Neural cell (in vitro differentiated cells): ENCODE measurements around the gene STX16. TPM values are rescaled to one million over a fixed set of nuclear protein-coding genes. Genes with fewer than 3 reads are reported as not detected.

ENCODE experiments used
- H2AFZ ChIP-seq: fragments of 200-600, 300-800 bp; sonication (generic), shearing (Covaris generic); 2 replicates; pipeline ENCODE4 v1.6.0; 2014; ENCODE audit warnings: low read depth, mild to moderate bottlenecking, antibody characterized with exemption, low read length, moderate library complexity
- H3F3A ChIP-seq: fragments of 200-600 bp; shearing (Covaris generic); 2 replicates; pipeline ENCODE4 v1.6.1; 2016; ENCODE audit warnings: mild to moderate bottlenecking, moderate library complexity, mixed read lengths, antibody characterized with exemption, low read length; ENCODE audit not compliant: insufficient read depth, poor library complexity, severe bottlenecking
- H3K27ac ChIP-seq: fragments of 200-600, 300-800 bp; sonication (generic), shearing (Covaris generic); 2 replicates; pipeline ENCODE4 v1.5.1; 2014; ENCODE audit warnings: mild to moderate bottlenecking, low read length, moderate library complexity
- H3K27me3 ChIP-seq: fragments of 300-800, 200-600 bp; sonication (generic), shearing (Covaris generic); 2 replicates; pipeline ENCODE4 v1.6.0; 2014; ENCODE audit warnings: mild to moderate bottlenecking, low read depth, low read length, moderate library complexity; ENCODE audit not compliant: insufficient read depth
- H3K36me3 ChIP-seq: fragments of 300-800, 200-600 bp; sonication (generic), shearing (Covaris generic); 2 replicates; pipeline ENCODE4 v1.5.1; 2014; ENCODE audit warnings: mild to moderate bottlenecking, antibody characterized with exemption, low read length, moderate library complexity; ENCODE audit not compliant: insufficient read depth
- H3K4me2 ChIP-seq: fragments of 300-800, 200-600 bp; sonication (generic), shearing (Covaris generic); 2 replicates; pipeline ENCODE4 v1.6.0; 2014; ENCODE audit warnings: mild to moderate bottlenecking, low read length
- H3K4me3 ChIP-seq: fragments of 300-800, 200-600 bp; sonication (generic), shearing (Covaris generic); 2 replicates; pipeline ENCODE4 v1.5.1; 2014; ENCODE audit warnings: mild to moderate bottlenecking, low read length, moderate library complexity
- H3K79me2 ChIP-seq: fragments of 200-600 bp; shearing (Covaris generic); replicated peaks from 2 replicates; pipeline ENCODE4 v1.6.0; 2014; ENCODE audit warnings: mild to moderate bottlenecking, low read length, moderate library complexity; ENCODE audit not compliant: insufficient read depth
- H3K9ac ChIP-seq: fragments of 300-800, 200-600 bp; sonication (generic), shearing (Covaris generic); 2 replicates; pipeline ENCODE4 v1.6.1; 2016; ENCODE audit warnings: mild to moderate bottlenecking, low read length, mixed read lengths
- H3K9me2 ChIP-seq: fragments of 200-600 bp; shearing (Covaris generic); 2 replicates; pipeline ENCODE4 v1.6.1; 2016; ENCODE audit warnings: mild to moderate bottlenecking, low read length, mixed read lengths; ENCODE audit not compliant: insufficient read depth
- H3K9me3 ChIP-seq: fragments of 200-600, 300-800 bp; sonication (generic), shearing (Covaris generic); 2 replicates; pipeline ENCODE4 v1.6.1; 2016; ENCODE audit warnings: mild to moderate bottlenecking, mixed run types, low read length, moderate library complexity, mixed read lengths
- H4K20me1 ChIP-seq: fragments of 200-600 bp; shearing (Covaris generic); 2 replicates; pipeline ENCODE4 v1.6.1; 2016; ENCODE audit warnings: mild to moderate bottlenecking, mixed run types; ENCODE audit not compliant: insufficient read depth
- EP300 ChIP-seq: fragments of 450-650 bp; conservative IDR thresholded peaks from 2 replicates; pipeline ENCODE4 v1.6.1; 2014; ENCODE audit warnings: antibody characterized with exemption, mild to moderate bottlenecking, moderate library complexity; ENCODE audit not compliant: poor library complexity, severe bottlenecking
- EZH2 ChIP-seq: fragments of 200-600, 300-800 bp; shearing (Covaris generic), sonication (generic); IDR thresholded peaks from 2 replicates; pipeline ENCODE4 v1.6.1; 2014; ENCODE audit warnings: antibody characterized with exemption, low read length, borderline replicate concordance, mild to moderate bottlenecking; ENCODE audit not compliant: insufficient read depth, poor library complexity, severe bottlenecking
- MXI1 ChIP-seq: fragments of 450-650 bp; conservative IDR thresholded peaks from 2 replicates; pipeline ENCODE4 v1.6.1; 2014; ENCODE audit warnings: antibody characterized with exemption, mild to moderate bottlenecking; ENCODE audit not compliant: poor library complexity, severe bottlenecking
- POLR2AphosphoS5 ChIP-seq: IDR thresholded peaks from 2 replicates; pipeline ENCODE4 v1.6.1; 2012
- RAD21 ChIP-seq: fragments of 450-650 bp; conservative IDR thresholded peaks from 2 replicates; pipeline ENCODE4 v1.6.1; 2014; ENCODE audit warnings: antibody characterized with exemption, mild to moderate bottlenecking, moderate library complexity
- SMC3 ChIP-seq: fragments of 450-650 bp; conservative IDR thresholded peaks from 2 replicates; pipeline ENCODE4 v1.6.1; 2014; ENCODE audit warnings: antibody characterized with exemption, mild to moderate bottlenecking, moderate library complexity; ENCODE audit not compliant: poor library complexity
- TAF1 ChIP-seq: IDR thresholded peaks from 2 replicates; pipeline ENCODE4 v1.6.1; 2012; ENCODE audit warnings: low read depth
- polyA plus RNA-seq: library from polyadenylated mRNA; depleted of rRNA; stranded (reverse); fragments of >200 nt; gene quantifications from 2 replicates; pipeline ENCODE4 v1.2.3, GENCODE V29; 2014
- TF ChIP-seq, protein P1 (sequence below): IDR thresholded peaks from 2 replicates; pipeline ENCODE4 v1.6.1; 2012; ENCODE audit warnings: borderline replicate concordance
- TF ChIP-seq, protein P2 (sequence below): fragments of 450-650 bp; IDR thresholded peaks from 2 replicates; pipeline ENCODE4 v1.5.1; 2014; ENCODE audit warnings: antibody characterized with exemption, mild to moderate bottlenecking, moderate library complexity; ENCODE audit not compliant: poor library complexity, severe bottlenecking

STX16 gene
- polyA plus RNA-seq, 1 donor from 2014 or later, result 120 TPM

- no peak overlapping the region for H3K4me2 ChIP-seq
- no peaks in the 10 kb centered on the region for H3K36me3 ChIP-seq
- H3K27ac ChIP-seq, result no peak overlapping the region
- TF ChIP-seq POLR2AphosphoS5, result no peak
- TF ChIP-seq, protein P1, sequence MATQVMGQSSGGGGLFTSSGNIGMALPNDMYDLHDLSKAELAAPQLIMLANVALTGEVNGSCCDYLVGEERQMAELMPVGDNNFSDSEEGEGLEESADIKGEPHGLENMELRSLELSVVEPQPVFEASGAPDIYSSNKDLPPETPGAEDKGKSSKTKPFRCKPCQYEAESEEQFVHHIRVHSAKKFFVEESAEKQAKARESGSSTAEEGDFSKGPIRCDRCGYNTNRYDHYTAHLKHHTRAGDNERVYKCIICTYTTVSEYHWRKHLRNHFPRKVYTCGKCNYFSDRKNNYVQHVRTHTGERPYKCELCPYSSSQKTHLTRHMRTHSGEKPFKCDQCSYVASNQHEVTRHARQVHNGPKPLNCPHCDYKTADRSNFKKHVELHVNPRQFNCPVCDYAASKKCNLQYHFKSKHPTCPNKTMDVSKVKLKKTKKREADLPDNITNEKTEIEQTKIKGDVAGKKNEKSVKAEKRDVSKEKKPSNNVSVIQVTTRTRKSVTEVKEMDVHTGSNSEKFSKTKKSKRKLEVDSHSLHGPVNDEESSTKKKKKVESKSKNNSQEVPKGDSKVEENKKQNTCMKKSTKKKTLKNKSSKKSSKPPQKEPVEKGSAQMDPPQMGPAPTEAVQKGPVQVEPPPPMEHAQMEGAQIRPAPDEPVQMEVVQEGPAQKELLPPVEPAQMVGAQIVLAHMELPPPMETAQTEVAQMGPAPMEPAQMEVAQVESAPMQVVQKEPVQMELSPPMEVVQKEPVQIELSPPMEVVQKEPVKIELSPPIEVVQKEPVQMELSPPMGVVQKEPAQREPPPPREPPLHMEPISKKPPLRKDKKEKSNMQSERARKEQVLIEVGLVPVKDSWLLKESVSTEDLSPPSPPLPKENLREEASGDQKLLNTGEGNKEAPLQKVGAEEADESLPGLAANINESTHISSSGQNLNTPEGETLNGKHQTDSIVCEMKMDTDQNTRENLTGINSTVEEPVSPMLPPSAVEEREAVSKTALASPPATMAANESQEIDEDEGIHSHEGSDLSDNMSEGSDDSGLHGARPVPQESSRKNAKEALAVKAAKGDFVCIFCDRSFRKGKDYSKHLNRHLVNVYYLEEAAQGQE, result no peak
- no peak for TF ChIP-seq EZH2
- no peak for TF ChIP-seq TAF1
- TF ChIP-seq MXI1, result no peak
- TF ChIP-seq RAD21, result no peak
- TF ChIP-seq, protein P2, sequence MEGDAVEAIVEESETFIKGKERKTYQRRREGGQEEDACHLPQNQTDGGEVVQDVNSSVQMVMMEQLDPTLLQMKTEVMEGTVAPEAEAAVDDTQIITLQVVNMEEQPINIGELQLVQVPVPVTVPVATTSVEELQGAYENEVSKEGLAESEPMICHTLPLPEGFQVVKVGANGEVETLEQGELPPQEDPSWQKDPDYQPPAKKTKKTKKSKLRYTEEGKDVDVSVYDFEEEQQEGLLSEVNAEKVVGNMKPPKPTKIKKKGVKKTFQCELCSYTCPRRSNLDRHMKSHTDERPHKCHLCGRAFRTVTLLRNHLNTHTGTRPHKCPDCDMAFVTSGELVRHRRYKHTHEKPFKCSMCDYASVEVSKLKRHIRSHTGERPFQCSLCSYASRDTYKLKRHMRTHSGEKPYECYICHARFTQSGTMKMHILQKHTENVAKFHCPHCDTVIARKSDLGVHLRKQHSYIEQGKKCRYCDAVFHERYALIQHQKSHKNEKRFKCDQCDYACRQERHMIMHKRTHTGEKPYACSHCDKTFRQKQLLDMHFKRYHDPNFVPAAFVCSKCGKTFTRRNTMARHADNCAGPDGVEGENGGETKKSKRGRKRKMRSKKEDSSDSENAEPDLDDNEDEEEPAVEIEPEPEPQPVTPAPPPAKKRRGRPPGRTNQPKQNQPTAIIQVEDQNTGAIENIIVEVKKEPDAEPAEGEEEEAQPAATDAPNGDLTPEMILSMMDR, result no peak
- TF ChIP-seq EP300, result no peak
- no peak for TF ChIP-seq SMC3
- no peaks in the 10 kb centered on the region for H4K20me1 ChIP-seq
- no peaks in the 10 kb centered on the region for H3K9me2 ChIP-seq
- H3K4me3 ChIP-seq, result no peak overlapping the region
- no peaks in the 10 kb centered on the region for H3K79me2 ChIP-seq
- H3K9ac ChIP-seq, result no peak overlapping the region
- no peak overlapping the region for H2AFZ ChIP-seq
- no peaks in the 10 kb centered on the region for H3K27me3 ChIP-seq
- H3K9me3 ChIP-seq, result no peaks in the 10 kb centered on the region
- no peaks in the 10 kb centered on the region for H3F3A ChIP-seq
These were observed 60.4 kb downstream of the STX16 start for GRCh38 chr20:58711266-58712051.

- Histone ChIP-seq H3K27me3 (no peaks in the 10 kb centered on the region), H3K79me2 (no peaks in the 10 kb centered on the region), H2AFZ (no peak overlapping the region), H3K27ac (no peak overlapping the region), H3F3A (no peaks in the 10 kb centered on the region), H3K9ac (no peak overlapping the region), H3K9me3 (no peaks in the 10 kb centered on the region), H3K36me3 (no peaks in the 10 kb centered on the region), H3K4me3 (no peak overlapping the region), H4K20me1 (no peaks in the 10 kb centered on the region), H3K9me2 (no peaks in the 10 kb centered on the region), H3K4me2 (no peak overlapping the region)
- TF ChIP-seq, protein P1, result no peak
- TF ChIP-seq EP300 (no peak), SMC3 (no peak), EZH2 (no peak), POLR2AphosphoS5 (no peak), MXI1 (no peak), TAF1 (no peak), RAD21 (no peak)
- TF ChIP-seq, protein P2, result no peak
These were observed 61.2 kb downstream of the STX16 start for GRCh38 chr20:58712151-58712791.
